Breast epithelium (tissue), 4 donors: ENCODE data around the gene PRRT1. TPM values are rescaled to one million over a fixed set of nuclear protein-coding genes. Genes with fewer than 3 reads are reported as not detected.
A peak's percentile ranks its signal among the peaks of the same experiment; 100 is the strongest.

Source experiments
- DNase-seq, 2 donors: peaks; one replicate each; pipeline ENCODE4 v3.0.0-alpha.2; 2019; ENCODE audit warnings: low spot score in 2 of 2
- H3K27ac ChIP-seq, 2 donors: fragments of 200-600 bp; sonication (generic) in 1 of 2; one replicate each; pipeline ENCODE4 v1.5.1; 2016 to 2019; ENCODE audit warnings: mild to moderate bottlenecking in 1 of 2
- H3K27me3 ChIP-seq, 2 donors: fragments of 200-600 bp; sonication (generic) in 1 of 2; one replicate each; pipeline versions ENCODE4 v1.5.1 to v1.6.0; 2017 to 2019; ENCODE audit warnings: control low read depth in 1 of 2, mild to moderate bottlenecking in 1 of 2
- H3K36me3 ChIP-seq: fragments of 200-600 bp; one replicate; pipeline ENCODE4 v1.5.1; 2019
- H3K4me1 ChIP-seq, 2 donors: fragments of 200-600 bp; sonication (generic); one replicate each; pipeline ENCODE4 v1.5.1; 2016 to 2019; ENCODE audit warnings: control low read depth in 1 of 2
- H3K4me3 ChIP-seq, 3 donors: fragments of 200-600 bp; sonication (generic); 1 replicate in 2 of 3; 2 replicates in 1 of 3; pipeline ENCODE4 v1.5.1; 2016 to 2019; ENCODE audit warnings: mild to moderate bottlenecking in 3 of 3, moderate library complexity in 2 of 3
- H3K9me3 ChIP-seq, 2 donors: fragments of 200-600 bp; sonication (generic) in 1 of 2; one replicate each; pipeline ENCODE4 v1.5.1; 2016 to 2019; ENCODE audit warnings: control low read depth in 1 of 2
- CTCF ChIP-seq, 3 donors: fragments of 450-650 bp; IDR thresholded peaks; one replicate each; pipeline ENCODE4 v1.5.1; 2016 to 2017; ENCODE audit warnings: antibody characterized with exemption in 3 of 3, mild to moderate bottlenecking in 3 of 3, moderate library complexity in 3 of 3
- POLR2A ChIP-seq: fragments of 450-650 bp; IDR thresholded peaks from one replicate; pipeline ENCODE4 v1.6.1; 2016; ENCODE audit warnings: antibody characterized with exemption, mild to moderate bottlenecking, moderate library complexity
- POLR2AphosphoS5 ChIP-seq, 3 donors: sonication (generic); formaldehyde crosslinking; IDR thresholded peaks; one replicate each; pipeline ENCODE4 v1.6.1; 2017; ENCODE audit warnings: antibody characterized with exemption in 3 of 3
- intact Hi-C: fragments of 100-400 bp; cut with DNase I; formaldehyde crosslinking; loops from one replicate; pipeline ENCODE4 v1.15.1; 2023; ENCODE audit warnings: low total_unique reads
- total RNA-seq, 3 donors: library from RNA; depleted of rRNA; stranded (reverse); fragments of >200 nt; gene quantifications; one replicate each; pipeline ENCODE4 v1.1.0, GENCODE V29; 2016

Gene PRRT1
- total RNA-seq, 3 donors from 2014 or later = 0.48 to 2.8 (median 1.3) TPM

GRCh38 chr6:32183030-32183429, 31.3 kb upstream of the PRRT1 start:
- no peaks in the 10 kb centered on the region for H3K27me3 ChIP-seq
- H3K4me1 ChIP-seq = peaks cover 0 to 10% of the 10 kb centered on the region in 2 donors
- H3K27ac ChIP-seq = peak overlapping the region; percentile 40 to 75
- intact Hi-C loops = no loop called here
- no peaks in the 10 kb centered on the region for H3K36me3 ChIP-seq
- no peak for TF ChIP-seq CTCF (IDR thresholded peaks at IDR 0.05)
- no peak for TF ChIP-seq POLR2A
- no peak overlapping the region for H3K4me3 ChIP-seq
- DNase-seq = no peak
- no peaks in the 10 kb centered on the region for H3K9me3 ChIP-seq

- intact Hi-C loops = no loop called here
- H3K27me3 ChIP-seq = no peaks in the 10 kb centered on the region
- H3K36me3 ChIP-seq = no peaks in the 10 kb centered on the region
- peaks cover 0 to 10% of the 10 kb centered on the region in 2 donors for H3K4me1 ChIP-seq
- TF ChIP-seq POLR2A (no peak), POLR2AphosphoS5 (IDR thresholded peaks at IDR 0.05) (no peak), CTCF (IDR thresholded peaks at IDR 0.05) (no peak)
- peak overlapping the region in 1 of 2 donors; percentile 75 for H3K27ac ChIP-seq
- DNase-seq = no peak
- H3K4me3 ChIP-seq = no peak overlapping the region
- no peaks in the 10 kb centered on the region for H3K9me3 ChIP-seq
These were observed 30.8 kb upstream of the PRRT1 start for GRCh38 chr6:32182555-32182981.

- Histone ChIP-seq H3K4me1 (peaks cover 0 to 10% of the 10 kb centered on the region in 2 donors), H3K27ac (peak overlapping the region in 1 of 2 donors; percentile 75), H3K36me3 (no peaks in the 10 kb centered on the region), H3K27me3 (no peaks in the 10 kb centered on the region), H3K4me3 (no peak overlapping the region), H3K9me3 (no peaks in the 10 kb centered on the region)
- no peak for TF ChIP-seq POLR2AphosphoS5 (IDR thresholded peaks at IDR 0.05)
- no peak for TF ChIP-seq CTCF (IDR thresholded peaks at IDR 0.05)
- no peak for TF ChIP-seq POLR2A
- intact Hi-C loops = no loop called here
- no peak for DNase-seq
These were observed 30.3 kb upstream of the PRRT1 start for GRCh38 chr6:32181915-32182529.

- Histone ChIP-seq H3K4me3 (no peak overlapping the region), H3K9me3 (no peaks in the 10 kb centered on the region), H3K36me3 (no peaks in the 10 kb centered on the region), H3K27me3 (no peaks in the 10 kb centered on the region), H3K4me1 (peaks cover 0 to 18% of the 10 kb centered on the region in 2 donors), H3K27ac (no peak overlapping the region)
- no peak for TF ChIP-seq POLR2A
- TF ChIP-seq POLR2AphosphoS5 (IDR thresholded peaks at IDR 0.05) = no peak
- TF ChIP-seq CTCF (IDR thresholded peaks at IDR 0.05) = no peak
- intact Hi-C loops = no loop called here
- DNase-seq = no peak
These were observed 29.5 kb upstream of the PRRT1 start for GRCh38 chr6:32181148-32181702.

GRCh38 chr6:32179766-32180405, 28.1 kb upstream of the PRRT1 start:
- peak overlapping the region in 1 of 2 donors; percentile 98 for H3K27ac ChIP-seq
- no peaks in the 10 kb centered on the region for H3K27me3 ChIP-seq
- DNase-seq = no peak
- H3K4me1 ChIP-seq = peaks cover 0 to 24% of the 10 kb centered on the region in 2 donors
- H3K4me3 ChIP-seq = peak overlapping the region in 1 of 3 donors; percentile 91
- H3K36me3 ChIP-seq = no peaks in the 10 kb centered on the region
- intact Hi-C loops = no loop called here
- no peaks in the 10 kb centered on the region for H3K9me3 ChIP-seq
- TF ChIP-seq CTCF (IDR thresholded peaks at IDR 0.05) (no peak), POLR2A (no peak), POLR2AphosphoS5 (IDR thresholded peaks at IDR 0.05) (no peak)
